Astrocyte (in vitro differentiated cells and primary cell): ENCODE results near the gene ASPRV1.

Experiments
- CTCF ChIP-seq: IDR thresholded peaks from 2 replicates; pipeline ENCODE4 v1.5.1; 2011; ENCODE audit warnings: low read depth, mild to moderate bottlenecking, inconsistent platforms, low read length, moderate library complexity; ENCODE audit not compliant: insufficient read depth
- EZH2 ChIP-seq: IDR thresholded peaks from 2 replicates; pipeline ENCODE4 v1.6.1; 2012; ENCODE audit warnings: mild to moderate bottlenecking, low read length, inconsistent platforms; ENCODE audit not compliant: insufficient read depth

- no peak for TF ChIP-seq CTCF
- TF ChIP-seq EZH2 = no peak
Measured at GRCh38 chr2:70009762-70010575, 48.5 kb upstream of the ASPRV1 start.
